NCI-H2196 treated with DMSO at 0.1 percent for 48 hours (cell line): Measurements from ENCODE around the gene IKBKE.

Source experiments
- DNase-seq: peaks from one replicate; lab custom pipeline; 2025; ENCODE audit not compliant: unreplicated experiment; lab: John Stamatoyannopoulos, UW

IKBKE gene

GRCh38 chr1:206453111-206453510 lies 17.2 kb upstream of the IKBKE start:
- no peak for DNase-seq

- DNase-seq = no peak
Observed at GRCh38 chr1:206455289-206455665, 15.0 kb upstream of the IKBKE start.

GRCh38 chr1:206455666-206456344 lies 14.5 kb upstream of the IKBKE start:
- no peak for DNase-seq

GRCh38 chr1:206456577-206457370 lies 13.5 kb upstream of the IKBKE start:
- no peak for DNase-seq

GRCh38 chr1:206457408-206458120 lies 12.7 kb upstream of the IKBKE start:
- DNase-seq = no peak

GRCh38 chr1:206459703-206460102 lies 10.6 kb upstream of the IKBKE start:
- no peak for DNase-seq

GRCh38 chr1:206460836-206461426 lies 9.3 kb upstream of the IKBKE start:
- DNase-seq = no peak

- peak; percentile 34 for DNase-seq
Observed at GRCh38 chr1:206461602-206462455, 8.4 kb upstream of the IKBKE start.

GRCh38 chr1:206463137-206463536 lies 7.1 kb upstream of the IKBKE start:
- no peak for DNase-seq

- no peak for DNase-seq
Observed at GRCh38 chr1:206463911-206464310, 6.4 kb upstream of the IKBKE start.

GRCh38 chr1:206464456-206464964 lies 5.8 kb upstream of the IKBKE start:
- no peak for DNase-seq

GRCh38 chr1:206465951-206466350 lies 4.3 kb upstream of the IKBKE start:
- DNase-seq = no peak

GRCh38 chr1:206466840-206467649 lies 3.2 kb upstream of the IKBKE start:
- no peak for DNase-seq

GRCh38 chr1:206467915-206468314 lies 2.4 kb upstream of the IKBKE start:
- peak; percentile 24 for DNase-seq

- no peak for DNase-seq
Observed at GRCh38 chr1:206468571-206468970, 1.7 kb upstream of the IKBKE start.

GRCh38 chr1:206469411-206469932 lies 804 bp upstream of the IKBKE start:
- no peak for DNase-seq

- DNase-seq = no peak
Observed at GRCh38 chr1:206470692-206471414, 577 bp downstream of the IKBKE start.

GRCh38 chr1:206471415-206471801 lies 1.1 kb downstream of the IKBKE start:
- no peak for DNase-seq

GRCh38 chr1:206472024-206472423 lies 1.7 kb downstream of the IKBKE start:
- DNase-seq = no peak
